HEK293 (cell line): ENCODE data around the gene HOXD10.

Experiments
- CTCF ChIA-PET: fragments of 350-600 bp; formaldehyde crosslinking; extraction: SDS; loops from one replicate; lab custom pipeline; 2021; ENCODE audit warnings: antibody characterized with exemption; lab: Yijun Ruan, JAX
- POLR2A ChIA-PET: fragments of 300-600 bp; formaldehyde crosslinking; extraction: SDS; loops from one replicate; lab custom pipeline; 2020; ENCODE audit warnings: antibody characterized with exemption, inconsistent platforms; lab: Yijun Ruan, JAX
- H3K27ac ChIP-seq: fragments of 200-500 bp; sonication (Bioruptor generic); 2 replicates; pipeline ENCODE4 v1.5.1; 2014; ENCODE audit warnings: low read depth, low read length, control low read depth, inconsistent platforms; ENCODE audit errors: extremely low read depth
- H3K36me3 ChIP-seq, 2 experiments: fragments of 200-500 bp in 1 of 2; sonication (Bioruptor generic) in 1 of 2; 1 replicate in 1 of 2; 2 replicates in 1 of 2; pipeline ENCODE4 v1.5.1; 2014 to 2017; ENCODE audit warnings: inconsistent platforms in 2 of 2, low read length in 2 of 2; ENCODE audit not compliant: control insufficient read depth in 2 of 2, insufficient read depth in 1 of 2
- H3K4me1 ChIP-seq: fragments of 200-500 bp; sonication (Bioruptor generic); 2 replicates; pipeline ENCODE4 v1.5.1; 2014; ENCODE audit warnings: mild to moderate bottlenecking, low read length, inconsistent platforms; ENCODE audit not compliant: control insufficient read depth, insufficient read depth
- H3K4me3 ChIP-seq: 2 replicates; pipeline ENCODE4 v1.5.1; 2011; ENCODE audit warnings: low read depth, mild to moderate bottlenecking, control low read depth, low read length, moderate library complexity
- H3K9me3 ChIP-seq: fragments of 200-500 bp; sonication (Bioruptor generic); 2 replicates; pipeline ENCODE4 v1.5.1; 2014; ENCODE audit warnings: low read depth, low read length, inconsistent platforms; ENCODE audit not compliant: control insufficient read depth, insufficient read depth
- GLIS1 ChIP-seq: fragments of 450-650 bp; formaldehyde crosslinking; IDR thresholded peaks from 2 replicates; pipeline ENCODE4 v1.5.1; 2016; ENCODE audit warnings: missing biosample characterization, missing genetic modification characterization
- HOXC10 ChIP-seq: sonication (generic); formaldehyde crosslinking; IDR thresholded peaks from 2 replicates; pipeline ENCODE4 v1.8.1; 2023; ENCODE audit warnings: mild to moderate bottlenecking, missing genetic modification reagents
- PRDM1 ChIP-seq: fragments of 450-650 bp; formaldehyde crosslinking; IDR thresholded peaks from 2 replicates; pipeline ENCODE4; 2016; ENCODE audit warnings: missing biosample characterization, missing genetic modification characterization
- SALL2 ChIP-seq: fragments of 450-650 bp; formaldehyde crosslinking; IDR thresholded peaks from 2 replicates; pipeline ENCODE4 v1.5.0; 2017; ENCODE audit warnings: missing biosample characterization, mild to moderate bottlenecking, missing genetic modification characterization, borderline replicate concordance
- SP7 ChIP-seq: fragments of 450-650 bp; formaldehyde crosslinking; IDR thresholded peaks from 2 replicates; pipeline ENCODE4 v1.5.1; 2016; ENCODE audit warnings: missing biosample characterization, missing genetic modification characterization
- ZBTB17 ChIP-seq: fragments of 450-650 bp; formaldehyde crosslinking; IDR thresholded peaks from 2 replicates; pipeline ENCODE4 v1.5.1; 2016; ENCODE audit warnings: missing biosample characterization, missing genetic modification characterization
- ZBTB20 ChIP-seq: fragments of 450-650 bp; formaldehyde crosslinking; IDR thresholded peaks from 2 replicates; pipeline ENCODE4 v1.5.1; 2016; ENCODE audit warnings: missing biosample characterization, missing genetic modification characterization
- ZBTB48 ChIP-seq: fragments of 450-650 bp; formaldehyde crosslinking; IDR thresholded peaks from 2 replicates; pipeline ENCODE4 v1.5.1; 2016; ENCODE audit warnings: missing biosample characterization, missing genetic modification characterization
- ZBTB7A ChIP-seq: fragments of 450-650 bp; formaldehyde crosslinking; IDR thresholded peaks from 2 replicates; pipeline ENCODE4 v1.5.1; 2016; ENCODE audit warnings: low read depth, missing biosample characterization, missing genetic modification characterization
- ZFP37 ChIP-seq: fragments of 450-650 bp; formaldehyde crosslinking; IDR thresholded peaks from 2 replicates; pipeline ENCODE4 v1.5.1; 2016; ENCODE audit warnings: missing biosample characterization, missing genetic modification characterization
- ZNF221 ChIP-seq: fragments of 450-650 bp; formaldehyde crosslinking; IDR thresholded peaks from 2 replicates; pipeline ENCODE4 v1.5.1; 2017; ENCODE audit warnings: missing biosample characterization, missing genetic modification characterization, borderline replicate concordance
- ZNF223 ChIP-seq: fragments of 450-650 bp; formaldehyde crosslinking; IDR thresholded peaks from 2 replicates; pipeline ENCODE4 v1.5.1; 2016; ENCODE audit warnings: missing biosample characterization, missing genetic modification characterization
- ZNF350 ChIP-seq: fragments of 450-650 bp; formaldehyde crosslinking; IDR thresholded peaks from 2 replicates; pipeline ENCODE4 v1.5.0; 2017; ENCODE audit warnings: missing biosample characterization, mild to moderate bottlenecking, missing genetic modification characterization
- ZNF366 ChIP-seq: fragments of 450-650 bp; formaldehyde crosslinking; conservative IDR thresholded peaks from 2 replicates; pipeline ENCODE4 v1.5.1; 2016; ENCODE audit warnings: missing biosample characterization, missing genetic modification characterization
- ZNF391 ChIP-seq: fragments of 450-650 bp; formaldehyde crosslinking; IDR thresholded peaks from 2 replicates; pipeline ENCODE4 v1.5.1; 2016; ENCODE audit warnings: low read depth, missing biosample characterization, missing genetic modification characterization, borderline replicate concordance
- ZNF747 ChIP-seq: fragments of 450-650 bp; formaldehyde crosslinking; IDR thresholded peaks from 2 replicates; pipeline ENCODE4 v1.5.1; 2016; ENCODE audit warnings: missing biosample characterization, missing genetic modification characterization
- ZNF76 ChIP-seq: fragments of 450-650 bp; formaldehyde crosslinking; IDR thresholded peaks from 2 replicates; pipeline ENCODE4; 2016; ENCODE audit warnings: low read depth, missing biosample characterization, missing genetic modification characterization, borderline replicate concordance
- TF ChIP-seq, protein P1 (sequence below): fragments of 450-650 bp; formaldehyde crosslinking; conservative IDR thresholded peaks from 2 replicates; pipeline ENCODE4 v1.5.1; 2016; ENCODE audit warnings: low read depth, missing biosample characterization, missing genetic modification characterization
- TF ChIP-seq, protein P2 (sequence below): fragments of 450-650 bp; formaldehyde crosslinking; IDR thresholded peaks from 2 replicates; pipeline ENCODE4 v1.5.1; 2016; ENCODE audit warnings: missing biosample characterization, missing genetic modification characterization
- TF ChIP-seq, protein P3 (sequence below): fragments of 450-650 bp; formaldehyde crosslinking; IDR thresholded peaks from 2 replicates; pipeline ENCODE4 v1.5.1; 2016; ENCODE audit warnings: missing biosample characterization, missing genetic modification characterization
- TF ChIP-seq, protein P4 (sequence below): fragments of 450-650 bp; formaldehyde crosslinking; IDR thresholded peaks from 2 replicates; pipeline ENCODE4 v1.5.1; 2016; ENCODE audit warnings: missing biosample characterization, missing genetic modification characterization
- TF ChIP-seq, protein P5 (sequence below): fragments of 450-650 bp; formaldehyde crosslinking; IDR thresholded peaks from 2 replicates; pipeline ENCODE4 v1.5.1; 2016; ENCODE audit warnings: missing biosample characterization, missing genetic modification characterization

Gene HOXD10

DNA sequence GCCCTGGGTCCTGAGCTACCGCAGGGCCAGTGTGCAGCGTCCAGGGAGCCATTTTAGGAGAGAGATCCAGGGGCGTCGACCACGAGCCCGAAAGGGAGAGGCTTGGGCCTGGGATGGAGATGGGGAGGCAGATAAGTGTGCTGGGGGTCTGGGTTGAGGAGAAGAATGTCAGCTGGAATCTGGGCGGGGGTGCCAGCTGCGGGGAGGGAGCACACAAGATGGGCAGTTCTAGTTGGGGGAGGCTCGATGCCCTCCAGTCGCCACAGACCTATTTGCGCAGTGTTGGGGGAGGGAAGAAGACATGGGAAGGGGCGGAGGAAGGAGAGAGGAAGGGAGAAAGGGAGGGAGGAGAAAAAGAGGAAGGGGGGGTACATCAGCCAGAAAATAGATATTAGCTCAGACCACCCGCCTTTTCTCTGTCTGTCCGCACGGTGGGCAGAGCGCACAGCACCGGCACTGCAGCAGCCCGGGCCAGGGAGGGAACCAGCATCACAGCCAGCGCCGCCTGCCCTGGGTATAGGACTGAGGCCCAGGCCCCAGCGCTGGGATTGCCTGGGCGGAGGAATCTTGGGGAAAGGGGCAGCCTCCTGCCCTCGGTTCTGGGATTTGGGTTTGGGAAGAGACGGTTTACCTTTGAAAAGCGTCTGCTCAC is 11.4 kb upstream of the HOXD10 start (continued):
- TF ChIP-seq ZNF350: no peak

DNA sequence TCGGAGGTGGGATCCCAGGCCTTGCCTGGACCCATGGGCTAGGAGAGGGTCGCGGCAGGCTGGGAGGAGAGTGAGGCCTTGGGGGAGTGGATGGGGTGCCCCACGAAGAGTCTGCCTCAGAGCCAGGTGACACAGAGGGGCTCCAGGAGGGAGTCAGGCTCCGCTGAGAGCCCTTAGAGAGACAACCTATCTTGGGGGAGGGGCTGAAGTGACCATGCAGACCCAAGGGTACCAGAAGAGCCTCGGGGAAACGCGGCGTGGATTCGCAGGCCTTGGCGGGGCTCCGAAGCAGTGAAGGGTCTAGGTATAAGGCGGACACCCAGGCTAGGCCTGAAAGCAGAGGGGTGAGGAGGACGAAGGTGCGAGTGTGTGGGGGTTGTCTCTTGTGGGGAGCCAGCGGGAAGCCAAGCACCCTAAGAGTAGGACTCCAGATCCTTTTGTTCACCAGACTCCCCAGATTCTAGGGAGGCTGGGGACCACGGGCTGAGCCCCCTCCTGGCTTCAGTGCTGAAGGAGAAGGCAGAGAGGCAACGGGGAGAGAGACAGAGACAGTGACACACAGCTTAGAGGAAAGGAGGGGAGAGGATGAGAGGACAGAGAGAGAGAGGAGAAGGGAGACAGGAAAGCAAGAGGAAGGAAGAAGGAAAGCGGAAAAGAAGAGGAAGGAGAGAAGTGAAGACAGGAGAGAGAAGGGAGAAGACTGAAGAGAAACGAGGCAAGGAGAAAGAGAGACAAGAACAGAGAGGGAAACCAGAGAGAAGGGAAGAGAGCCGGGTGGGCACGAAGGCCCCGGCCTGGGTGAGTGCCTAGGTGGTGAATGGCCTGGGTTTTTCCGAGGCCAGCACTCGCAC is 10.6 kb upstream of the HOXD10 start:
- POLR2A ChIA-PET: interaction anchor here (0.6 to 4.2 kb wide), 8 partner anchors 11 to 478 kb away, joined by 3 to 75 read pairs (median 4); partner anchors contain the start of gene HOXD13
- CTCF ChIA-PET: interaction anchor here (0.7 to 1.3 kb wide), 5 partner anchors 8 to 38 kb away, joined by 3 to 7 read pairs (median 5); no protein-coding TSS in a partner anchor
- peaks cover 7 to 22% of the 10 kb centered on the region in 2 experiments for H3K36me3 ChIP-seq
- peaks cover 6% of the 10 kb centered on the region for H3K4me1 ChIP-seq
- H3K4me3 ChIP-seq: peak overlapping the region; percentile 74
- H3K27ac ChIP-seq: peak overlapping the region; percentile 100
- H3K9me3 ChIP-seq: no peaks in the 10 kb centered on the region
- TF ChIP-seq, protein P1, sequence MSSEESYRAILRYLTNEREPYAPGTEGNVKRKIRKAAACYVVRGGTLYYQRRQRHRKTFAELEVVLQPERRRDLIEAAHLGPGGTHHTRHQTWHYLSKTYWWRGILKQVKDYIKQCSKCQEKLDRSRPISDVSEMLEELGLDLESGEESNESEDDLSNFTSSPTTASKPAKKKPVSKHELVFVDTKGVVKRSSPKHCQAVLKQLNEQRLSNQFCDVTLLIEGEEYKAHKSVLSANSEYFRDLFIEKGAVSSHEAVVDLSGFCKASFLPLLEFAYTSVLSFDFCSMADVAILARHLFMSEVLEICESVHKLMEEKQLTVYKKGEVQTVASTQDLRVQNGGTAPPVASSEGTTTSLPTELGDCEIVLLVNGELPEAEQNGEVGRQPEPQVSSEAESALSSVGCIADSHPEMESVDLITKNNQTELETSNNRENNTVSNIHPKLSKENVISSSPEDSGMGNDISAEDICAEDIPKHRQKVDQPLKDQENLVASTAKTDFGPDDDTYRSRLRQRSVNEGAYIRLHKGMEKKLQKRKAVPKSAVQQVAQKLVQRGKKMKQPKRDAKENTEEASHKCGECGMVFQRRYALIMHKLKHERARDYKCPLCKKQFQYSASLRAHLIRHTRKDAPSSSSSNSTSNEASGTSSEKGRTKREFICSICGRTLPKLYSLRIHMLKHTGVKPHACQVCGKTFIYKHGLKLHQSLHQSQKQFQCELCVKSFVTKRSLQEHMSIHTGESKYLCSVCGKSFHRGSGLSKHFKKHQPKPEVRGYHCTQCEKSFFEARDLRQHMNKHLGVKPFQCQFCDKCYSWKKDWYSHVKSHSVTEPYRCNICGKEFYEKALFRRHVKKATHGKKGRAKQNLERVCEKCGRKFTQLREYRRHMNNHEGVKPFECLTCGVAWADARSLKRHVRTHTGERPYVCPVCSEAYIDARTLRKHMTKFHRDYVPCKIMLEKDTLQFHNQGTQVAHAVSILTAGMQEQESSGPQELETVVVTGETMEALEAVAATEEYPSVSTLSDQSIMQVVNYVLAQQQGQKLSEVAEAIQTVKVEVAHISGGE (tag by site-specific recombination): no peak; the same call in 1 of the 2 replicates
- TF ChIP-seq ZBTB20 (tag by site-specific recombination) (peak; percentile 60), ZFP37 (tag by site-specific recombination) (0 out of 2 replicates have a peak, but pooled peaks have one; percentile 29), ZNF76 (tag by site-specific recombination) (0 out of 2 replicates have a peak, but pooled peaks have one; percentile 6), ZBTB7A (tag by site-specific recombination) (0 out of 2 replicates have a peak, but pooled peaks have one; percentile 37), ZNF221 (tag by site-specific recombination) (no peak), ZNF223 (tag by site-specific recombination) (no peak), ZBTB48 (peak; percentile 48), ZNF391 (peak; percentile 52; the same call in 1 of the 2 replicates), SP7 (tag by site-specific recombination) (0 out of 2 replicates have a peak, but pooled peaks have one; percentile 34), HOXC10 (CRISPR knock-in tag) (no peak), GLIS1 (tag by site-specific recombination) (peak; percentile 5; the same call in 1 of the 2 replicates), PRDM1 (tag by site-specific recombination) (peak; percentile 100), ZNF366 (tag by site-specific recombination) (peak; percentile 99), ZNF747 (tag by site-specific recombination) (no peak), SALL2 (0 out of 2 replicates have a peak, but pooled peaks have one; percentile 40), ZBTB17 (tag by site-specific recombination) (peak; percentile 82)
- TF ChIP-seq, protein P2, sequence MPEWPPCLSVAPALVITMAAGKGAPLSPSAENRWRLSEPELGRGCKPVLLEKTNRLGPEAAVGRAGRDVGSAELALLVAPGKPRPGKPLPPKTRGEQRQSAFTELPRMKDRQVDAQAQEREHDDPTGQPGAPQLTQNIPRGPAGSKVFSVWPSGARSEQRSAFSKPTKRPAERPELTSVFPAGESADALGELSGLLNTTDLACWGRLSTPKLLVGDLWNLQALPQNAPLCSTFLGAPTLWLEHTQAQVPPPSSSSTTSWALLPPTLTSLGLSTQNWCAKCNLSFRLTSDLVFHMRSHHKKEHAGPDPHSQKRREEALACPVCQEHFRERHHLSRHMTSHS (tag by site-specific recombination): no peak
- TF ChIP-seq, protein P3, sequence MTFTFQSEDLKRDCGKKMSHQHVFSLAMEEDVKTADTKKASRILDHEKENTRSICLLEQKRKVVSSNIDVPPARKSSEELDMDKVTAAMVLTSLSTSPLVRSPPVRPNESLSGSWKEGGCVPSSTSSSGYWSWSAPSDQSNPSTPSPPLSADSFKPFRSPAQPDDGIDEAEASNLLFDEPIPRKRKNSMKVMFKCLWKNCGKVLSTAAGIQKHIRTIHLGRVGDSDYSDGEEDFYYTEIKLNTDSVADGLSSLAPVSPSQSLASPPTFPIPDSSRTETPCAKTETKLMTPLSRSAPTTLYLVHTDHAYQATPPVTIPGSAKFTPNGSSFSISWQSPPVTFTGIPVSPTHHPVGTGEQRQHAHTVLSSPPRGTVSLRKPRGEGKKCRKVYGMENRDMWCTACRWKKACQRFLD (tag by site-specific recombination): no peak
- TF ChIP-seq, protein P4, sequence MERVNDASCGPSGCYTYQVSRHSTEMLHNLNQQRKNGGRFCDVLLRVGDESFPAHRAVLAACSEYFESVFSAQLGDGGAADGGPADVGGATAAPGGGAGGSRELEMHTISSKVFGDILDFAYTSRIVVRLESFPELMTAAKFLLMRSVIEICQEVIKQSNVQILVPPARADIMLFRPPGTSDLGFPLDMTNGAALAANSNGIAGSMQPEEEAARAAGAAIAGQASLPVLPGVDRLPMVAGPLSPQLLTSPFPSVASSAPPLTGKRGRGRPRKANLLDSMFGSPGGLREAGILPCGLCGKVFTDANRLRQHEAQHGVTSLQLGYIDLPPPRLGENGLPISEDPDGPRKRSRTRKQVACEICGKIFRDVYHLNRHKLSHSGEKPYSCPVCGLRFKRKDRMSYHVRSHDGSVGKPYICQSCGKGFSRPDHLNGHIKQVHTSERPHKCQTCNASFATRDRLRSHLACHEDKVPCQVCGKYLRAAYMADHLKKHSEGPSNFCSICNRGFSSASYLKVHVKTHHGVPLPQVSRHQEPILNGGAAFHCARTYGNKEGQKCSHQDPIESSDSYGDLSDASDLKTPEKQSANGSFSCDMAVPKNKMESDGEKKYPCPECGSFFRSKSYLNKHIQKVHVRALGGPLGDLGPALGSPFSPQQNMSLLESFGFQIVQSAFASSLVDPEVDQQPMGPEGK: peak; percentile 11; the same call in 1 of the 2 replicates
- TF ChIP-seq, protein P5, sequence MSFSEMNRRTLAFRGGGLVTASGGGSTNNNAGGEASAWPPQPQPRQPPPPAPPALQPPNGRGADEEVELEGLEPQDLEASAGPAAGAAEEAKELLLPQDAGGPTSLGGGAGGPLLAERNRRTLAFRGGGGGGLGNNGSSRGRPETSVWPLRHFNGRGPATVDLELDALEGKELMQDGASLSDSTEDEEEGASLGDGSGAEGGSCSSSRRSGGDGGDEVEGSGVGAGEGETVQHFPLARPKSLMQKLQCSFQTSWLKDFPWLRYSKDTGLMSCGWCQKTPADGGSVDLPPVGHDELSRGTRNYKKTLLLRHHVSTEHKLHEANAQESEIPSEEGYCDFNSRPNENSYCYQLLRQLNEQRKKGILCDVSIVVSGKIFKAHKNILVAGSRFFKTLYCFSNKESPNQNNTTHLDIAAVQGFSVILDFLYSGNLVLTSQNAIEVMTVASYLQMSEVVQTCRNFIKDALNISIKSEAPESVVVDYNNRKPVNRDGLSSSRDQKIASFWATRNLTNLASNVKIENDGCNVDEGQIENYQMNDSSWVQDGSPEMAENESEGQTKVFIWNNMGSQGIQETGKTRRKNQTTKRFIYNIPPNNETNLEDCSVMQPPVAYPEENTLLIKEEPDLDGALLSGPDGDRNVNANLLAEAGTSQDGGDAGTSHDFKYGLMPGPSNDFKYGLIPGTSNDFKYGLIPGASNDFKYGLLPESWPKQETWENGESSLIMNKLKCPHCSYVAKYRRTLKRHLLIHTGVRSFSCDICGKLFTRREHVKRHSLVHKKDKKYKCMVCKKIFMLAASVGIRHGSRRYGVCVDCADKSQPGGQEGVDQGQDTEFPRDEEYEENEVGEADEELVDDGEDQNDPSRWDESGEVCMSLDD (tag by site-specific recombination): peak; percentile 34
